CD14-positive monocyte (primary cell): ENCODE measurements around the gene HMCN2. TPM values are rescaled to one million over a fixed set of nuclear protein-coding genes. Genes with fewer than 3 reads are reported as not detected.
A peak's percentile ranks its signal among the peaks of the same experiment; 100 is the strongest.

Experiments used
- DNase-seq, 3 donors: peaks; one replicate each; pipeline ENCODE4 v3.0.0-alpha.2; 2011 to 2022
- H2AFZ ChIP-seq: 2 replicates; pipeline ENCODE4 v1.6.0; 2012; ENCODE audit warnings: mild to moderate bottlenecking, low read depth, low read length, inconsistent platforms; ENCODE audit not compliant: insufficient read depth, poor library complexity, severe bottlenecking
- H3K27ac ChIP-seq, 2 donors: 1 replicate in 1 of 2; 2 replicates in 1 of 2; pipeline ENCODE4 v1.5.1; 2012 to 2013; ENCODE audit warnings: low read length in 2 of 2, control low read depth in 1 of 2, inconsistent platforms in 1 of 2, low read depth in 1 of 2, mild to moderate bottlenecking in 1 of 2
- H3K27me3 ChIP-seq, 2 donors: one replicate each; pipeline versions ENCODE4 v1.6.0 to v1.6.1; 2011 to 2013; ENCODE audit warnings: low read length in 2 of 2; ENCODE audit not compliant: control insufficient read depth in 2 of 2, insufficient read depth in 2 of 2
- H3K36me3 ChIP-seq, 2 donors: replicated peaks in 1 of 2; 1 replicate in 1 of 2; 2 replicates in 1 of 2; pipeline versions ENCODE4 v1.5.1 to v1.6.1; 2012 to 2013; ENCODE audit warnings: low read length in 2 of 2, control low read depth in 1 of 2, inconsistent platforms in 1 of 2, mild to moderate bottlenecking in 1 of 2; ENCODE audit not compliant: insufficient read depth in 2 of 2, control insufficient read depth in 1 of 2
- H3K4me1 ChIP-seq, 2 donors: 1 replicate in 1 of 2; 2 replicates in 1 of 2; pipeline versions ENCODE4 v1.5.1 to v1.6.1; 2012 to 2013; ENCODE audit warnings: low read length in 2 of 2, control low read depth in 1 of 2, inconsistent platforms in 1 of 2, mild to moderate bottlenecking in 1 of 2, moderate library complexity in 1 of 2; ENCODE audit not compliant: insufficient read depth in 2 of 2, control insufficient read depth in 1 of 2
- H3K4me2 ChIP-seq: replicated peaks from 2 replicates; pipeline ENCODE3; 2012; ENCODE audit warnings: low read length, moderate library complexity, mild to moderate bottlenecking; ENCODE audit not compliant: poor library complexity, severe bottlenecking; ENCODE audit errors: extremely low read depth
- H3K4me3 ChIP-seq, 3 experiments: fragments of 200-600 bp in 1 of 3; sonication (generic) in 1 of 3; replicated peaks in 1 of 3; 1 replicate in 2 of 3; 2 replicates in 1 of 3; pipeline ENCODE4 v1.5.1; 2011 to 2013; ENCODE audit warnings: low read length in 3 of 3, mild to moderate bottlenecking in 3 of 3, control low read depth in 2 of 3, low read depth in 2 of 3, inconsistent platforms in 1 of 3, moderate library complexity in 1 of 3
- H3K79me2 ChIP-seq: 2 replicates; pipeline ENCODE4 v1.6.0; 2012; ENCODE audit warnings: mild to moderate bottlenecking, control low read depth, inconsistent platforms, low read length, moderate library complexity; ENCODE audit not compliant: insufficient read depth
- H3K9ac ChIP-seq: 2 replicates; pipeline ENCODE4 v1.6.0; 2017; ENCODE audit warnings: low read length, mild to moderate bottlenecking; ENCODE audit not compliant: insufficient read depth, poor library complexity, severe bottlenecking
- H3K9me3 ChIP-seq, 2 donors: replicated peaks in 1 of 2; 1 replicate in 1 of 2; 2 replicates in 1 of 2; pipeline versions ENCODE4 v1.5.1 to v1.6.1; 2012 to 2013; ENCODE audit warnings: low read length in 2 of 2, control low read depth in 1 of 2; ENCODE audit not compliant: control insufficient read depth in 1 of 2, insufficient read depth in 1 of 2
- H4K20me1 ChIP-seq: 2 replicates; pipeline ENCODE4 v1.6.0; 2012; ENCODE audit warnings: mild to moderate bottlenecking, low read length, control low read depth, moderate library complexity; ENCODE audit not compliant: insufficient read depth
- H3K27ac Mint-ChIP-seq, 7 donors: one replicate each; pipeline ENCODE4 v1.8.0; 2020; ENCODE audit warnings: mild to moderate bottlenecking in 7 of 7, mixed read lengths in 7 of 7, moderate library complexity in 6 of 7, inconsistent platforms in 2 of 7
- H3K27me3 Mint-ChIP-seq, 3 donors: one replicate each; pipeline ENCODE4 v1.8.0; 2021 to 2022; ENCODE audit warnings: low read depth in 3 of 3, mild to moderate bottlenecking in 3 of 3, mixed read lengths in 3 of 3, moderate library complexity in 3 of 3, inconsistent platforms in 1 of 3
- H3K36me3 Mint-ChIP-seq, 2 donors: one replicate each; pipeline ENCODE4 v1.8.0; 2020; ENCODE audit warnings: mixed read lengths in 2 of 2, inconsistent platforms in 1 of 2, mild to moderate bottlenecking in 1 of 2
- H3K4me1 Mint-ChIP-seq: one replicate; pipeline ENCODE4 v1.8.0; 2020; ENCODE audit warnings: mild to moderate bottlenecking, mixed read lengths
- H3K4me3 Mint-ChIP-seq, 2 donors: one replicate each; pipeline ENCODE4 v1.8.0; 2020; ENCODE audit warnings: mild to moderate bottlenecking in 2 of 2, mixed read lengths in 2 of 2, moderate library complexity in 1 of 2
- H3K9me3 Mint-ChIP-seq, 7 donors: one replicate each; pipeline ENCODE4 v1.8.0; 2020 to 2022; ENCODE audit warnings: mixed read lengths in 7 of 7, mild to moderate bottlenecking in 6 of 7, moderate library complexity in 6 of 7, inconsistent platforms in 2 of 7
- WGBS: methylation state at CpG from one replicate; pipeline ENCODE4 v1.1.5; 2013; ENCODE audit warnings: missing lambda C conversion rate; ENCODE audit not compliant: insufficient coverage; 5-methylcytosine and 5-hydroxymethylcytosine counted together
- intact Hi-C, 2 donors: fragments of 100-400 bp; cut with micrococcal nuclease; formaldehyde crosslinking; loops; one replicate each; pipeline versions ENCODE4 v1.15.0 to v1.15.1; 2023
- polyA plus RNA-seq, 3 donors: library from polyadenylated mRNA; depleted of rRNA in 1 of 3; unstranded in 2 of 3; stranded (reverse) in 1 of 3; fragments of 300-500 nt in 2 of 3; fragments of >200 nt in 1 of 3; fragmentation: Illumina TruSeq in 2 of 3; gene quantifications; 1 replicate in 2 of 3; 2 replicates in 1 of 3; pipeline ENCODE4 v1.2.3, GENCODE V29; 2012 to 2021
- TF ChIP-seq, protein P1 (sequence below): fragments of 200-600 bp; IDR thresholded peaks from one replicate; pipeline ENCODE4 v1.8.0; 2022; ENCODE audit warnings: antibody characterized with exemption, mild to moderate bottlenecking

The HMCN2 gene
- polyA plus RNA-seq, 3 donors: not detected

DNA sequence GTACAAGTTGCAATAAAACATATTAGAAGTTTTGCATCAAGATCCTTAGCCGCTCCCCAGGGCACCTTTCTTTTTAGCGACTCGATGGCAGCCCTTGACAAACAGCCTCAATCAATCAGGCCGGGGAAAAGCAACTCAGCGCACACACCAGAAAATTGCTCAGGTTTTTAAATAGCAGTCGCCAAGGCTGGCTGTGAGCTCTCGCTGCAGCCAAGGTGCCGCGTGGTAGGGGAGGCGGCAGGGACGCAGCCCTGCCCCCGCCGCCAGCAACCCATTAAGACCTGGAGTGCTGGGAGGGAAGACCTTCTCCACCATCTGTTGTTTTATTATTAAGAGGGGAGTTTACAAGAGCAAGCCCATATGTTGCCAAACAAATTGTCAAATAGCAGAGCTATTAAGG is 201.8 kb downstream of the HMCN2 start:
- Histone ChIP-seq H3K4me3 (no peak overlapping the region), H3K79me2 (no peaks in the 10 kb centered on the region), H3K4me1 (no peaks in the 10 kb centered on the region), H3K9me3 (no peaks in the 10 kb centered on the region), H3K9ac (no peak overlapping the region), H3K4me2 (no peak overlapping the region), H2AFZ (no peak overlapping the region), H3K36me3 (no peaks in the 10 kb centered on the region), H4K20me1 (no peaks in the 10 kb centered on the region), H3K27ac (no peak overlapping the region), H3K27me3 (peaks cover 7 to 44% of the 10 kb centered on the region in 2 donors)
- Mint-ChIP-seq H3K36me3 (no peaks in the 10 kb centered on the region), H3K27ac (no peak overlapping the region), H3K27me3 (peaks cover 42 to 63% (median 50%) of the 10 kb centered on the region in 3 donors), H3K4me3 (peak overlapping the region in 1 of 2 donors; percentile 7), H3K9me3 (peaks cover 0 to 3% (median 0%) of the 10 kb centered on the region in 7 donors), H3K4me1 (no peaks in the 10 kb centered on the region)
- intact Hi-C loops: no loop called here
- TF ChIP-seq, protein P1, sequence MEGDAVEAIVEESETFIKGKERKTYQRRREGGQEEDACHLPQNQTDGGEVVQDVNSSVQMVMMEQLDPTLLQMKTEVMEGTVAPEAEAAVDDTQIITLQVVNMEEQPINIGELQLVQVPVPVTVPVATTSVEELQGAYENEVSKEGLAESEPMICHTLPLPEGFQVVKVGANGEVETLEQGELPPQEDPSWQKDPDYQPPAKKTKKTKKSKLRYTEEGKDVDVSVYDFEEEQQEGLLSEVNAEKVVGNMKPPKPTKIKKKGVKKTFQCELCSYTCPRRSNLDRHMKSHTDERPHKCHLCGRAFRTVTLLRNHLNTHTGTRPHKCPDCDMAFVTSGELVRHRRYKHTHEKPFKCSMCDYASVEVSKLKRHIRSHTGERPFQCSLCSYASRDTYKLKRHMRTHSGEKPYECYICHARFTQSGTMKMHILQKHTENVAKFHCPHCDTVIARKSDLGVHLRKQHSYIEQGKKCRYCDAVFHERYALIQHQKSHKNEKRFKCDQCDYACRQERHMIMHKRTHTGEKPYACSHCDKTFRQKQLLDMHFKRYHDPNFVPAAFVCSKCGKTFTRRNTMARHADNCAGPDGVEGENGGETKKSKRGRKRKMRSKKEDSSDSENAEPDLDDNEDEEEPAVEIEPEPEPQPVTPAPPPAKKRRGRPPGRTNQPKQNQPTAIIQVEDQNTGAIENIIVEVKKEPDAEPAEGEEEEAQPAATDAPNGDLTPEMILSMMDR: no peak
- 5% methylated on average over 6 of the region's 13 CpGs for WGBS
- no peak for DNase-seq

DNA sequence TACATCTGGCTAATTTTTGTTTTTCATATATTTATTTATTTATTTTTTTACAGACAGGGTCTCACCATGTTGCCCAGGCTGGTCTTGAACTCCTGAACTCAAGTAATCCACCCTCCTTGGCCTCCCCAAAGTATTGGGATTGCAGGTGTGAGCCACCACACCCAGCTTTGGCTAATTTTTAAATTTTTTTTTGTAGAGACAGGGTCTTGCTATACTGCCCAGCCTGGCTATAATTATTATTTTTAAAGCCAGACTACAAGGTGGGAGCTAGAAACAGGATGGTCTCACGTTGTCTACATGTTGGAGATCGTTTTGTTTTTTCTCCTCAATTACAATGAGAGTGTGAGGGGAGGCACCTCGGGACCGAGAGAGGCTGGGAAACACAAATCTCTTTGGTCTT is 203.0 kb downstream of the HMCN2 start:
- peaks cover 0 to 3% (median 0%) of the 10 kb centered on the region in 7 donors for H3K9me3 Mint-ChIP-seq
- H3K9ac ChIP-seq: no peak overlapping the region
- no peaks in the 10 kb centered on the region for H3K36me3 Mint-ChIP-seq
- intact Hi-C loops: no loop called here
- H3K79me2 ChIP-seq: no peaks in the 10 kb centered on the region
- no peaks in the 10 kb centered on the region for H3K9me3 ChIP-seq
- no peaks in the 10 kb centered on the region for H3K4me1 Mint-ChIP-seq
- no peaks in the 10 kb centered on the region for H4K20me1 ChIP-seq
- H3K36me3 ChIP-seq: no peaks in the 10 kb centered on the region
- H3K27me3 Mint-ChIP-seq: peaks cover 47 to 74% (median 58%) of the 10 kb centered on the region in 3 donors
- no peak overlapping the region for H3K27ac ChIP-seq
- DNase-seq: no peak
- no peak overlapping the region for H3K4me3 Mint-ChIP-seq
- WGBS: 40% methylated on average over 2 of the region's 4 CpGs
- H3K4me3 ChIP-seq: no peak overlapping the region
- H3K27ac Mint-ChIP-seq: no peak overlapping the region
- H3K4me1 ChIP-seq: no peaks in the 10 kb centered on the region
- peaks cover 7 to 56% of the 10 kb centered on the region in 2 donors for H3K27me3 ChIP-seq
- no peak overlapping the region for H3K4me2 ChIP-seq
- H2AFZ ChIP-seq: no peak overlapping the region
- TF ChIP-seq, protein P1: no peak
